Hepatocyte (in vitro differentiated cells): ENCODE measurements around the gene SIGLEC9. TPM values are rescaled to one million over a fixed set of nuclear protein-coding genes. Genes with fewer than 3 reads are reported as not detected.
"Not testable (repeated sequence)": the region's sequence is repeated elsewhere in the genome, so short reads cannot be mapped to it uniquely, and the experiment has no call there.

ENCODE experiments used
- DNase-seq: peaks from one replicate; pipeline ENCODE4 v3.0.0-alpha.2; 2016; ENCODE audit warnings: low spot score
- H2AFZ ChIP-seq: fragments of 200-600 bp; sonication (generic); 2 replicates; pipeline ENCODE4 v1.6.0; 2016; ENCODE audit warnings: antibody characterized with exemption, mild to moderate bottlenecking
- H3K27ac ChIP-seq: fragments of 200-600 bp; sonication (generic); 2 replicates; pipeline ENCODE4 v1.5.1; 2016; ENCODE audit warnings: mild to moderate bottlenecking
- H3K27me3 ChIP-seq: fragments of 200-600 bp; sonication (generic); 2 replicates; pipeline ENCODE4 v1.6.1; 2016
- H3K36me3 ChIP-seq: fragments of 200-600 bp; sonication (generic); replicated peaks from 2 replicates; pipeline ENCODE4 v1.5.1; 2016; ENCODE audit warnings: low read depth; ENCODE audit not compliant: insufficient read depth
- H3K4me1 ChIP-seq: fragments of 200-600 bp; sonication (generic); 2 replicates; pipeline ENCODE4 v1.5.1; 2016; ENCODE audit warnings: mild to moderate bottlenecking, moderate library complexity; ENCODE audit not compliant: insufficient read depth
- H3K4me2 ChIP-seq: fragments of 200-600 bp; sonication (generic); 2 replicates; pipeline ENCODE4 v1.6.0; 2016
- H3K4me3 ChIP-seq: fragments of 200-600 bp; sonication (generic); 2 replicates; pipeline ENCODE4 v1.5.1; 2016; ENCODE audit warnings: mild to moderate bottlenecking
- H3K79me2 ChIP-seq: fragments of 200-600 bp; sonication (generic); 2 replicates; pipeline ENCODE4 v1.6.0; 2017; ENCODE audit warnings: mild to moderate bottlenecking
- H3K9me2 ChIP-seq: fragments of 200-600 bp; sonication (generic); replicated peaks from 2 replicates; pipeline ENCODE4 v1.6.0; 2017; ENCODE audit warnings: mild to moderate bottlenecking; ENCODE audit not compliant: insufficient read depth
- H3K9me3 ChIP-seq: fragments of 200-600 bp; sonication (generic); 2 replicates; pipeline ENCODE4 v1.5.1; 2016; ENCODE audit warnings: low read depth, mild to moderate bottlenecking
- H4K20me1 ChIP-seq: fragments of 200-600 bp; sonication (generic); 2 replicates; pipeline ENCODE4 v1.6.0; 2016; ENCODE audit warnings: mild to moderate bottlenecking; ENCODE audit not compliant: insufficient read depth, poor library complexity, severe bottlenecking
- CTCF ChIP-seq: fragments of 200-600 bp; sonication (generic); IDR thresholded peaks from 2 replicates; pipeline ENCODE4 v1.5.1; 2016; ENCODE audit warnings: antibody characterized with exemption, mild to moderate bottlenecking; ENCODE audit not compliant: poor library complexity
- EZH2 ChIP-seq: fragments of 200-600 bp; sonication (generic); IDR thresholded peaks from 2 replicates; pipeline ENCODE4 v1.6.1; 2016; ENCODE audit warnings: antibody characterized with exemption, mild to moderate bottlenecking, borderline replicate concordance
- EZH2phosphoT487 ChIP-seq: fragments of 200-600 bp; sonication (generic); IDR thresholded peaks from one replicate; pipeline ENCODE4 v1.6.1; 2018; ENCODE audit warnings: antibody characterized with exemption, mild to moderate bottlenecking, low read depth, moderate library complexity; ENCODE audit not compliant: unreplicated experiment, severe bottlenecking
- WGBS: methylation state at CpG from one replicate; pipeline ENCODE4 v1.1.6; 2016; ENCODE audit warnings: low lambda C conversion rate; ENCODE audit errors: missing lambda C conversion rate; 5-methylcytosine and 5-hydroxymethylcytosine counted together
- polyA plus RNA-seq: library from polyadenylated mRNA; unstranded; fragments of >200 nt; fragmentation: Nextera tagmentation; extraction: Ambion mirVana; gene quantifications from 2 replicates; pipeline ENCODE4 v1.2.1, GENCODE V29; 2016
- total RNA-seq: library from RNA; depleted of rRNA; stranded (reverse); fragments of >200 nt; gene quantifications from 2 replicates; pipeline ENCODE4 v1.2.3, GENCODE V29; 2014

The SIGLEC9 gene
- total and polyA plus RNA-seq, 2 experiments from 2014 or later: 0.77 to 1.5 TPM

GRCh38 chr19:51141181-51141580 is 16.5 kb downstream of the SIGLEC9 start:
- 85% methylated on average over 6 of the region's 6 CpGs for WGBS

GRCh38 chr19:51142119-51142518 is 17.4 kb downstream of the SIGLEC9 start, which contains the start of gene SIGLEC7:
Gene SIGLEC7 (plus strand): TSS chr19:51142301. CDS start chr19:51142370, 69 bp downstream.
- WGBS: 83% methylated on average over 11 of the region's 14 CpGs
- Histone ChIP-seq H2AFZ (no peak within 1 kb of the TSS), H3K4me3 (no peak within 1 kb of the TSS), H3K4me2 (no peak within 1 kb of the TSS), H3K9me2 (no peaks in the 10 kb centered on the region), H3K36me3 (no peaks in the 10 kb centered on the region), H3K4me1 (no peaks in the 10 kb centered on the region), H3K79me2 (no peaks in the 10 kb centered on the region), H3K9me3 (no peaks in the 10 kb centered on the region), H4K20me1 (no peaks in the 10 kb centered on the region), H3K27ac (no peak within 1 kb of the TSS), H3K27me3 (no peaks in the 10 kb centered on the region)
- no peak for DNase-seq
- TF ChIP-seq EZH2: no peak

More at GRCh38 chr19:51141181-51141580, 16.5 kb downstream of the SIGLEC9 start:
- Histone ChIP-seq H3K4me1 (no peaks in the 10 kb centered on the region), H3K27me3 (no peaks in the 10 kb centered on the region), H3K9me3 (no peaks in the 10 kb centered on the region), H3K27ac (no peak overlapping the region), H3K4me3 (no peak overlapping the region), H3K4me2 (no peak overlapping the region), H3K79me2 (no peaks in the 10 kb centered on the region), H3K36me3 (no peaks in the 10 kb centered on the region), H4K20me1 (no peaks in the 10 kb centered on the region), H2AFZ (no peak overlapping the region), H3K9me2 (no peaks in the 10 kb centered on the region)
- TF ChIP-seq EZH2phosphoT487 (no peak), EZH2 (no peak), CTCF (no peak)
- DNase-seq: no peak

- not testable (repeated sequence) for H3K9me2 ChIP-seq, H3K27ac ChIP-seq, H3K27me3 ChIP-seq, H3K36me3 ChIP-seq, H2AFZ ChIP-seq, H3K4me1 ChIP-seq, H3K4me3 ChIP-seq, H3K4me2 ChIP-seq, H3K79me2 ChIP-seq, H4K20me1 ChIP-seq, H3K9me3 ChIP-seq, DNase-seq
- 87% methylated on average over 15 of the region's 15 CpGs for WGBS
These were observed 18.2 kb downstream of the SIGLEC9 start for GRCh38 chr19:51142809-51143475.

- Histone ChIP-seq H3K4me1 (no peaks in the 10 kb centered on the region), H3K27me3 (no peaks in the 10 kb centered on the region), H3K27ac (no peak overlapping the region), H3K79me2 (no peaks in the 10 kb centered on the region), H3K9me3 (no peaks in the 10 kb centered on the region), H3K9me2 (no peaks in the 10 kb centered on the region), H2AFZ (no peak overlapping the region), H3K36me3 (no peaks in the 10 kb centered on the region), H3K4me2 (no peak overlapping the region), H3K4me3 (no peak overlapping the region), H4K20me1 (no peaks in the 10 kb centered on the region)
- no peak for DNase-seq
- TF ChIP-seq EZH2 (no peak), EZH2phosphoT487 (no peak), CTCF (no peak)
- WGBS: 84% methylated on average over 5 of the region's 5 CpGs
These were observed 18.8 kb downstream of the SIGLEC9 start for GRCh38 chr19:51143486-51143885.
